HG02610 (cell line): ENCODE data around the gene ZP1.
"Not testable (repeated sequence)": the region's sequence is repeated elsewhere in the genome, so short reads cannot be mapped to it uniquely, and the experiment has no call there.

ENCODE experiments used
- ATAC-seq: cut with Tn5 transposase; IDR thresholded peaks from one replicate; pipeline ENCODE4 v1.9.1; 2021; ENCODE audit warnings: mild to moderate bottlenecking, moderate library complexity; ENCODE audit not compliant: unreplicated experiment

Gene ZP1

DNA sequence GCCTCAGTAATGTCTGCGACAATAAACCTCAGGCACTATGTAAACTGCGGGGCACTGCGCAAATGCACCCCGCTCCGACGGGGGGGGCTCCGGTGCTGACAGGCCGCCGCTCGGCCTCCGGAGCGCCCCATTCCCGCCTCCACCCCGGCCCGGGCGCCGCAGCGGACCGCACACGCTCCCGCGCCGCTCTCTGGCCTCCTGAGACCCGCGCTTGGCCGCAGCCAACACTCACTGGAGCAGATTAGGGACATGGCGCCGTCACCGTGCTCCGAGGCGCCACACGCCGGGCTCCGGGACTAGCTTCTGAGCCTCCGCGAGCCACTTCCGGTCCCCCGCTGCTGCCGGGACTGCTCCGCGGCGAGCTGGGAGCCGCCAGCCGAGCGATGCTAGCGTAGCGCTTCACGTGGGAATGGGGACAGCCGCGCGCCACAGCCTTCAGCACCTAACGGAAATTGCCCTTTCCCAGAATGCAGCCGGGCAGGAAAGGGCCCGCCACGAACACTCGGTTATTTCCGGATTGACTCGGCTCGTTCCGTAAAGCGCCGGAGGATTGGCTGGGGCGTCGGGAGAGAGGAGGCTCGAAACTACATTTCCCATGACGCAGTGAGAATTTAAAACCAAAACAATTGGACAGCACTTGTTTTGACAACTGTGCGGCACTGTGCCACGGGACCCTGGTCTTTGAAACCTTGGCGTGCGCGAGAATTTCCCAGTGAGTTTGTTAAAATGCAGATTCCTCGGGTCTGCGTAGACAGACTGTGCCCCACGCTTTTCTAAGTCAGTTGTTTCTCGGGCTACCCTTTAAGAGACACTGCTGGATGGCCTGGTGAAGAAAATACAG lies 39.0 kb downstream of the ZP1 start, which contains the start of gene PRPF19:
Gene PRPF19 (minus strand): TSS at position 454 of the 841 bp plus-strand sequence. CDS start 203 bp downstream, at position 251.
- peak; percentile 75 for ATAC-seq

DNA sequence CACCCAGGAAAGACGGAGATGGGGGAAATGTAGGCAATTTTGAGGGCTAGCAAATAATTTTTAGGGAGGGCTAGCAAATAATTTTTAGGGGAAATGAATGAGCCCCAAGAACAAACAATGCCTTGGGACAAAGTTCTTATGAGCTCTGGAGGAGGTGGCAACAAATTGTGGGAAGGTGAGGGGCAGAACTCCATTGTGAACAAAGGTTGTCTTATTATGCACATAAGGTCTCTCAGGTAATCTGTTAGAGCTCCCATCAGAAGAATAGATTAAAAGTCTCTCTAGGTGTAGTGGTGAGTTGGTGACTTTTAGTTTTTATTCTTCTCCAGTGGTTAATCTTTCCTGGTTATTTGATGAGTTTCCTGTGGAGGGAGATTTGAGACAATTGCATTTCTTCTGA lies 41.5 kb downstream of the ZP1 start:
- no peak for ATAC-seq

DNA sequence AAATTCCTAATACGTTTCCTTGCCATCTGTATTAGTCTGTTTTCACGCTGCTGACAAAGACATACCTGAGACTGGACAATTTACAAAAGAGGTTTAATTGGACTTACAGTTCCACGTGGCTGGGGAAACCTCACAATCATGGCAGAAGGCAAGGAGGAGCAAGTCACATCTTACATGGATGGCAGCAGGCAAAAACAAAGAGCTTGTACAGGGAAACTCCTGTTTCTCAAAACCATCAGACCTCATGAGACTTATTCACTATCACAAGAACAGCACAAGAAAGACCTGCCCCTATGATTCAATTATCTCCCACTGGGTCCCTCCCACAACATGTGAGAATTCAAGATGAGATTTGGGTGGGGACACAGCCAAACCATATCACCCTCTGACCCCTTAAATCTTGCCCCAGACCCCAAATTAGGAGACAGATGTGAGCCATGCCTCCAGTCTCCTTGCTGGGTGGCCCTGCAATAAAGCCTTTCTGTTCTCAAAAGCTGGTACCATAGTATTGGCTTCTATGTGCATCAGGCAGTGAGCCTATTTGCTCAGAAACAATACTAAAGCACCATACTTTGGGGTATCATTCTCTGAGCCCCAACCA lies 42.4 kb downstream of the ZP1 start:
- ATAC-seq: not testable (repeated sequence)

DNA sequence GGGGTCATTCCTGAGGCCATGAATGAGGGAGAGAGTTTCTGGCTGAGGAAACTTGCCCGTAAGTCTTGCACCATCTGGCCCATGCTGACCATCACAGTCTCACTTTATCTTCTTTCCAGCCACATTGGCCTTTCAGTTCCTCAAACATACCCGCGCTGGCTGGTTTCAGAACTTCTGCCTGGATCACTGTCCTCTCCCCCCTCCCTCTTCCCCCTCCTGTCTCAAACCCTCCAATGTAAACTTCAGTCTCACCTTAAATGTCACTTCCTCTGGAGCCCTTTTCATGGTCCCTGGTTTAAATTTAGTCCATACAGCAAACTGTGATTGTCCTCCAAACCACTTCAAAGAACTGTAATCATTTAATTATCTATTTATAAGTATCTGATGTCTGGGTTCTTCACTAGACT lies 42.9 kb downstream of the ZP1 start:
- peak; percentile 41 for ATAC-seq

DNA sequence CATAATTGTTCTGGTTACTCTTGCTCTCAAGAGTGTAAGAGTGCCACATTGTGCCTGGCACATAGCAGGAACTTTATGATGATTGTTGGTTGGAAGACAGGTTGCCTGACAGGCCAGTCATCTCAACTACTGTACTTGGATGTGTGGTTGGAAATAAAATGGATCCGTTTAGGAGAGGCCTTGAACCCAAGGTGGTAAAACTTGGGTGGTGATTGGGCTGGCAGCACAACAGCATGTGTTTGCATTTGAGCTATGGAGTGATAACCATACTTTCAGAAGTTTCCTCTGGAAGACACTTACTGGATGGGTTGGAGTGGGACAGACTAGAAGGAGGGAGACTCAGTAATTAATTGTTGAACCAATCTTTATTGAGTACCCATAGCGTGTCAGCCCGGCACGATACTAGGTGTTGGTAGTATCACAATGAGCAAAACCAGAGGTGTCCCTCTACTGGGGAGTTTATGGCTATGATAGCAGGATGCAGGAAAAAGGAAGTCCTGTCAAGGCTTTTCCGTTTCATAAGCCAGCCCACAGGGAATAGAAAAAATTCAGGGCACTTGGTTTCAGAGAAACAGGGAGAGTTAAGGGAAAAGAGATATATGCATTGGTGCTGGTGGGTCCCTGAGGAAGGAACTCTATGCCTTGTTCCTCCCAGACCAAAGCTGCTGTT lies 43.5 kb downstream of the ZP1 start:
- ATAC-seq: no peak

GRCh38 chr11:60912223-60912850 lies 45.0 kb downstream of the ZP1 start:
- ATAC-seq: no peak

- ATAC-seq: no peak
Measured at GRCh38 chr11:60912851-60913528, 45.6 kb downstream of the ZP1 start.

DNA sequence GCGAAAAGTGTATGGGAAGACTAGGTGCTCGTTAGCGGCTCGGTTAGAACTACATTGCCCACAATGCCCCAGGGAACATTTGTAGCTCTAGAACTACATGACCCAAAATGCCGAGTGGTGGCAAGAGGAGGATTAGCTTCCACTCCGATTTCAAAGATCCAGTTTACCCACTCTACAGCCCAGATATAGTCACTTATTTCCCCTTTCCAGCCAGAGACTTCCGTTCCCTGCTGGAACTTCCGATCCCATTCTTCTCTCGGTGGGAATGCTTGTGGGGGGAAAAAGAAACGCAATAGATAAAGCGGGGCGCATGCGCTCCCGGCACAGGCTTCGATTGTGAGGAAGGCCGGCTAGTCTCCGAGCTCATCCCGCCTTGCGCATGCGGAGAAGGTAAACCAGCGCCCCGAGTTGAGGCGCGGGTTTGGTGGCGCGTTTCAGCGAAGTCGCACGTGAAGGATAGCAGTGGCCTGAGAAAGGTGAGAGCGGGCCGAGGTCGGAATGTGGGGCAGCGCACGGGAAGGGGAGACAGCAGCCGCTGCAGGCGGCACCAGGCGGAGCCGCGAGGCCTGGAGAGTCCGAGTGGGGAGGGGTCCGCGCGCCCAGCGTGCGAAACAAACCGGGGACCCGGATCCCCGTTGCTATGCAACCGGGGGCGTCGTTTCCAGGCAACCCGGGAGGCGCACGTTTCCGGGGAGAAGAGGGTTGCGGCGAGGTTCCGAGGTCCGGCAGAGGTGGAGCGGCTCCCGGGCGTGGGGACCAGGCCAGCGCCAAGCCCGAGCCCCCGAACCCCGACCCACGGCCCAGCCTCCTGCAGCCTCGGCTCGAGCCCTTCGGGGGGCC lies 46.7 kb downstream of the ZP1 start, which contains the start of gene TMEM109:
Gene TMEM109 (plus strand): TSS at position 366 of the 840 bp plus-strand sequence. CDS start 5,536 bp downstream, outside the sequence.
- peak; percentile 41 for ATAC-seq

GRCh38 chr11:60914633-60915247 lies 47.4 kb downstream of the ZP1 start:
- ATAC-seq: peak; percentile 1

DNA sequence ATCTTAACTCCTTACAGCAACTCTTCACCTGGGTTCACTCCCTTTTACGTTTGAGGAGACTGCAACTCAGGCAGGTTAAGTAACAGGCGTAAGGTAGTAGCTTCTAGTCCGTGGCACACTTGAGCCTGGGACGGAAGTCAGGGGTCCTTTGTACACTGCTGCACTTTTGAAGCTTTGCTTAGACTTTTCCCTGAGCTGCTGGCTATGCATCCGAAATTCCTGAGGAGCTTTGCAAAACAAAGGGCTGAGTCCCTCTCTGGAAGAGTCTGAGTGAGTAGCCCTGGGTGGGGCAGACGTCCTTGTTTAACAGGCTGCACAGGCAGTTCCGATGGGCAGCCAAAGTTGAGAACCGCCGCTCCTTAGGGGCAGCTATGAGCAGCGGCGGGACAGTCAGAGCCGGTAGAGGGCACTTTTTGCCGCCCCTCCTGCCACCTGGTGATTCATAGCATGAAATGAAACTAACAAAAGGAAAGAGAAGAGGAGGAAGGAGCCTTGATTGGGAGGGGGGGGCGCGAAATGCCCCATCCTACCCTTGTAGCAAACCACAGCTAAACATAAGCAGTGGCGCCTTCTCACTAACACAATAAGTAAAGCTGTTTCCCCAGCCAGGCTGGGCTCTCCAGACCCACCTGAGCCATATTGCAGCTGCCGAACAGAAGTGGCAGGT lies 48.0 kb downstream of the ZP1 start:
- peak; percentile 46 for ATAC-seq

GRCh38 chr11:60916669-60917206 lies 49.4 kb downstream of the ZP1 start:
- no peak for ATAC-seq

GRCh38 chr11:60917267-60917666 lies 49.9 kb downstream of the ZP1 start:
- ATAC-seq: no peak

DNA sequence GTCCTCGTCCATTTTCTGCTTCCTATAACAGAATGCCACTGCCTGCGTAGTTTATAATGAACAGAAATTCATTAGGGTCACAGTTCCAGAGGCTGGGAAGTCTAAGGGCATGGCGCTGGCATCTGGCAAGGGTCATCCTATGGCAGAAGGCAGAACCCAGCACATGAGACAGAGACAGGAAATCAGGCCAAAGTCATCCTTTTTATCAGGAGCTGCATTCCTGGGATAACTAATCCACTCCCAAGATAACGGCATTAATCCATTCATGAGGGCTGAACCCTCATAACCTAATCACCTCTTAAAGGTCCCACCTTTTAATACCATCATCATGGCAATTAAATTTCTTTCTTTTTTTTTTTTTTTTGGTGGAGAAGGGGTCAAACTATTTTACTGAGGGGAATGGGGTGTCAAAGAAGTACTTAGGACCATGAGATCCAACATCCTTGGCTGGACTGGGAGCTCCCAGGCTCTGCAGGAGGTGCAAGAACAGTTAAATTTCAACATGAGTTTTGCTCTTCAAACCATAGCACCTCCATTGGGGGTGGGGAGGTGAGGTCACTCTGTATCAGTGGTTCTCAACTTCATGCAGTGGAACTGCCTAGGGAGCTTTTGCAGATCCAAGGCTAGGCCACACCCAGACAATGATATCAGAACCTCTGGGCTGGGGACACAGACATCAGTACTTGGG lies 51.1 kb downstream of the ZP1 start:
- no peak for ATAC-seq

DNA sequence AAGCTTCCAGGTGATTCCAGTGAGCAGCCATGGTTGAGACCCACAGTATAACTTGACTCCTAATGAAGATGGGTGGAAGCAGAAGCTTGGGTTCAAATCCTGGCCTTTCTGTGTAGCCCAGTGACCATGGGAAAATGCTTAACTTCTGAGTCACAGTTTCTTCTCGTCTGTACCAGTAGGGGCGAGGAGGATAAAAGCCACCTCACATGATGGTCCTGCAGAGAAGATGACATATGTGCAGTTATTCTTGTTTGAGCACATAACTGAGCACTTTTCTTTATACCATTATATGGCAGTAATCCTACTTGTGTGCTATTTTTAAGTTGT lies 51.6 kb downstream of the ZP1 start:
- no peak for ATAC-seq

DNA sequence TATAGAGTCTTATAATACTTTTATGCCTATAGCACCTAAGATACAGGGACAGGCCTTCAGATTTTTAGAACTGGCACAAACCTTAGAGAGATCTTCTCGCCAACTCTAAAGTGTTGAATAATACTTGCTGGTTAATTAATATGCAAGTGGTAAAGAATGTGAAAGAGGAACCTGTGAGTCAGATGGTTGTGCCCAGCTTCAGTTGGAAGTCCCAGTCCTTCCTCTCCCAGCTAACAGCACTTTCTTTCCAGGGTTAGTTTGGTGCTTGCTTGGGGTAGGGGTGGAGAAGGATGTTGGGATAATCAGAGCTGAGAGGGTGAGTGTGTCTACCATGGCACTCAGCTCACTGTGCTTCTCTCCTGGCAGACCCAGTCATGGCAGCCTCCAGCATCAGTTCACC lies 52.0 kb downstream of the ZP1 start:
- ATAC-seq: no peak

DNA sequence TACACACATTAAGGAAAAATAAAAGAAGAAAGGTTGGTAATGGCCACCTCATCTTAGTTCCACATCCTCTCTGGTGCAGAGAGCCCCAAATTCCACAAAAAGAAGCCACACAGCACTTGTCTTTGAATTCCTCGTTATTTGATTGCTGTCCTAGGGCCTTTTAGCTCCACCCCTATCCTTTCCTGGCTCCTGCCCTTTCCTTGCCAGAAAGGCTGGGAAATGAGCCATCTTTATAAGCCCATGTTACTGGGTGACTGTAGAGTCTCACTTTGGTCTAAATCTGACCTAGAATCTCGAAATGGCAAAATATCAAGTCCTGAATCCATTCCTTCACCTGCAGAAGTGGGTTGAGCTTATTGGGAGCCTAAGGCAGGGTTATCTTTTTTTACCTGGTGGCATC lies 52.6 kb downstream of the ZP1 start:
- ATAC-seq: no peak

- no peak for ATAC-seq
Measured at GRCh38 chr11:60921259-60921658, 53.9 kb downstream of the ZP1 start.

- no peak for ATAC-seq
Measured at GRCh38 chr11:60921777-60922335, 54.5 kb downstream of the ZP1 start.
